ENCODE data around the gene CFAP68. TPM values are rescaled to one million over a fixed set of nuclear protein-coding genes. Genes with fewer than 3 reads are reported as not detected.

CFAP68 gene
- total and polyA plus RNA-seq, 2 of the 13 experiments (the other 11 are each of a cell fraction or from before 2014, with no cell fraction given), result 22.2 to 25.6 TPM

DNA sequence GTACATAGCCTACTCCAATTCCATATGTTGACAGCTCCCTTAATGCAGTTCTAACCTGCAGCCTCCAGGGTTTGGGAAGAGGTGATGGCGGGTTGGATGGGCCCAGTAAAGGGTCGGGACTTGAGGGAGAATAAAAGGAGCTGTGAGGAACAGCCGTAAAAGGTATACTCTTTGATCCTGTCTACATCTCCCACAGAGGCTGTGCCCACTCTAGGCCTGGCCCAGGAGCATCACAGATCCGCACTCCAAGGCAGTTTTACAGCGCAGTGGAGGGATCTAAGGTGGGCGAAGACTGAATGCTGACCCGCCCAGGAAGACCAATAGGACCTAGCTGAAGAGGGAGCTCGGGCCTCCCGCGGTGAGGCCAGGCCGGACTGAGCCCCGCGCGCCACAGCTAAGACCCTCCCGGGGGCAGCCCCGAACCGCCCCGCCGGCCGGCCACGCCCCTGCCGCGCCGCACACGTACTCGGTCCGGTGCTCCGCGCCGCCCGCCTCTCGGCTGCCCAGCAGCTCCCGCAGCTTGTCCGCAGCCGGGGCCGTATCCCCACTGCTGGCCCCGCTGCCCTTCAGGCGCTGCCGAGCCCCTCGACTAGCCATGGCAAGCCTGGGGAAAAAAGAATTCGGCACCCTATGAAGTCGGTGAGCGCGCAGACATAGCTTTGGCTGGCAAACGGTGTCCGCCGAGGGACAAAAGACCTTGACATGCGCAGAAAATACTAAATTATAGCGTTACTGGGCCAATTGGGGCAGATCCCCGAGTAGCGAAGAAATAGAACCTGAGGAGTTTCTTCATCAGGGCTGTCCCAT lies 8.3 kb upstream of the CFAP68 start, which contains the start of gene ALG9 (continued):
- TF ChIP-seq, protein P1, sequence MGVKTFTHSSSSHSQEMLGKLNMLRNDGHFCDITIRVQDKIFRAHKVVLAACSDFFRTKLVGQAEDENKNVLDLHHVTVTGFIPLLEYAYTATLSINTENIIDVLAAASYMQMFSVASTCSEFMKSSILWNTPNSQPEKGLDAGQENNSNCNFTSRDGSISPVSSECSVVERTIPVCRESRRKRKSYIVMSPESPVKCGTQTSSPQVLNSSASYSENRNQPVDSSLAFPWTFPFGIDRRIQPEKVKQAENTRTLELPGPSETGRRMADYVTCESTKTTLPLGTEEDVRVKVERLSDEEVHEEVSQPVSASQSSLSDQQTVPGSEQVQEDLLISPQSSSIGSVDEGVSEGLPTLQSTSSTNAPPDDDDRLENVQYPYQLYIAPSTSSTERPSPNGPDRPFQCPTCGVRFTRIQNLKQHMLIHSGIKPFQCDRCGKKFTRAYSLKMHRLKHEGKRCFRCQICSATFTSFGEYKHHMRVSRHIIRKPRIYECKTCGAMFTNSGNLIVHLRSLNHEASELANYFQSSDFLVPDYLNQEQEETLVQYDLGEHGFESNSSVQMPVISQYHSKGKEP (CRISPR knock-in tag; IDR thresholded peaks at IDR 0.05), result 0 out of 2 replicates have a peak, but pooled peaks have one; percentile 12
- TF ChIP-seq, protein P2, sequence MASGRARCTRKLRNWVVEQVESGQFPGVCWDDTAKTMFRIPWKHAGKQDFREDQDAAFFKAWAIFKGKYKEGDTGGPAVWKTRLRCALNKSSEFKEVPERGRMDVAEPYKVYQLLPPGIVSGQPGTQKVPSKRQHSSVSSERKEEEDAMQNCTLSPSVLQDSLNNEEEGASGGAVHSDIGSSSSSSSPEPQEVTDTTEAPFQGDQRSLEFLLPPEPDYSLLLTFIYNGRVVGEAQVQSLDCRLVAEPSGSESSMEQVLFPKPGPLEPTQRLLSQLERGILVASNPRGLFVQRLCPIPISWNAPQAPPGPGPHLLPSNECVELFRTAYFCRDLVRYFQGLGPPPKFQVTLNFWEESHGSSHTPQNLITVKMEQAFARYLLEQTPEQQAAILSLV (CRISPR knock-in tag; IDR thresholded peaks at IDR 0.05; ENCODE audit: borderline replicate concordance), result peak; percentile 64; the same call in 1 of the 2 replicates
- TF ChIP-seq, protein P3, sequence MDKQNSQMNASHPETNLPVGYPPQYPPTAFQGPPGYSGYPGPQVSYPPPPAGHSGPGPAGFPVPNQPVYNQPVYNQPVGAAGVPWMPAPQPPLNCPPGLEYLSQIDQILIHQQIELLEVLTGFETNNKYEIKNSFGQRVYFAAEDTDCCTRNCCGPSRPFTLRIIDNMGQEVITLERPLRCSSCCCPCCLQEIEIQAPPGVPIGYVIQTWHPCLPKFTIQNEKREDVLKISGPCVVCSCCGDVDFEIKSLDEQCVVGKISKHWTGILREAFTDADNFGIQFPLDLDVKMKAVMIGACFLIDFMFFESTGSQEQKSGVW (CRISPR knock-in tag; IDR thresholded peaks at IDR 0.05; ENCODE audit: borderline replicate concordance), result no peak
- TF ChIP-seq ZNF670 (CRISPR knock-in tag; IDR thresholded peaks at IDR 0.05; ENCODE audit: borderline replicate concordance) (no peak), HDAC2 (CRISPR knock-in tag; IDR thresholded peaks at IDR 0.05) (no peak), CENPX (CRISPR knock-in tag; IDR thresholded peaks at IDR 0.05) (no peak), ZFP41 (CRISPR knock-in tag; IDR thresholded peaks at IDR 0.05; ENCODE audit: borderline replicate concordance) (no peak), MAZ (IDR thresholded peaks at IDR 0.05; ENCODE audit: borderline replicate concordance, low read depth, low read length) (no peak), MAZ (CRISPR knock-in tag; IDR thresholded peaks at IDR 0.05; ENCODE audit: low read depth) (peak; percentile 66), ZNF549 (CRISPR knock-in tag; IDR thresholded peaks at IDR 0.05) (no peak), RXRB (CRISPR knock-in tag; IDR thresholded peaks at IDR 0.05; ENCODE audit: borderline replicate concordance) (no peak; the same call in 1 of the 2 replicates), MTA3 (CRISPR knock-in tag; IDR thresholded peaks at IDR 0.05) (no peak), ZFP37 (CRISPR knock-in tag; IDR thresholded peaks at IDR 0.05; ENCODE audit: borderline replicate concordance) (no peak), ZFP36L2 (CRISPR knock-in tag; IDR thresholded peaks at IDR 0.05) (no peak)
- TF ChIP-seq, protein P4, sequence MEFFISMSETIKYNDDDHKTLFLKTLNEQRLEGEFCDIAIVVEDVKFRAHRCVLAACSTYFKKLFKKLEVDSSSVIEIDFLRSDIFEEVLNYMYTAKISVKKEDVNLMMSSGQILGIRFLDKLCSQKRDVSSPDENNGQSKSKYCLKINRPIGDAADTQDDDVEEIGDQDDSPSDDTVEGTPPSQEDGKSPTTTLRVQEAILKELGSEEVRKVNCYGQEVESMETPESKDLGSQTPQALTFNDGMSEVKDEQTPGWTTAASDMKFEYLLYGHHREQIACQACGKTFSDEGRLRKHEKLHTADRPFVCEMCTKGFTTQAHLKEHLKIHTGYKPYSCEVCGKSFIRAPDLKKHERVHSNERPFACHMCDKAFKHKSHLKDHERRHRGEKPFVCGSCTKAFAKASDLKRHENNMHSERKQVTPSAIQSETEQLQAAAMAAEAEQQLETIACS (CRISPR knock-in tag; IDR thresholded peaks at IDR 0.05), result no peak
- TF ChIP-seq, protein P5, sequence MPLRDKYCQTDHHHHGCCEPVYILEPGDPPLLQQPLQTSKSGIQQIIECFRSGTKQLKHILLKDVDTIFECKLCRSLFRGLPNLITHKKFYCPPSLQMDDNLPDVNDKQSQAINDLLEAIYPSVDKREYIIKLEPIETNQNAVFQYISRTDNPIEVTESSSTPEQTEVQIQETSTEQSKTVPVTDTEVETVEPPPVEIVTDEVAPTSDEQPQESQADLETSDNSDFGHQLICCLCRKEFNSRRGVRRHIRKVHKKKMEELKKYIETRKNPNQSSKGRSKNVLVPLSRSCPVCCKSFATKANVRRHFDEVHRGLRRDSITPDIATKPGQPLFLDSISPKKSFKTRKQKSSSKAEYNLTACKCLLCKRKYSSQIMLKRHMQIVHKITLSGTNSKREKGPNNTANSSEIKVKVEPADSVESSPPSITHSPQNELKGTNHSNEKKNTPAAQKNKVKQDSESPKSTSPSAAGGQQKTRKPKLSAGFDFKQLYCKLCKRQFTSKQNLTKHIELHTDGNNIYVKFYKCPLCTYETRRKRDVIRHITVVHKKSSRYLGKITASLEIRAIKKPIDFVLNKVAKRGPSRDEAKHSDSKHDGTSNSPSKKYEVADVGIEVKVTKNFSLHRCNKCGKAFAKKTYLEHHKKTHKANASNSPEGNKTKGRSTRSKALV (CRISPR knock-in tag; IDR thresholded peaks at IDR 0.05), result no peak; the same call in 1 of the 2 replicates
- TF ChIP-seq, protein P6, sequence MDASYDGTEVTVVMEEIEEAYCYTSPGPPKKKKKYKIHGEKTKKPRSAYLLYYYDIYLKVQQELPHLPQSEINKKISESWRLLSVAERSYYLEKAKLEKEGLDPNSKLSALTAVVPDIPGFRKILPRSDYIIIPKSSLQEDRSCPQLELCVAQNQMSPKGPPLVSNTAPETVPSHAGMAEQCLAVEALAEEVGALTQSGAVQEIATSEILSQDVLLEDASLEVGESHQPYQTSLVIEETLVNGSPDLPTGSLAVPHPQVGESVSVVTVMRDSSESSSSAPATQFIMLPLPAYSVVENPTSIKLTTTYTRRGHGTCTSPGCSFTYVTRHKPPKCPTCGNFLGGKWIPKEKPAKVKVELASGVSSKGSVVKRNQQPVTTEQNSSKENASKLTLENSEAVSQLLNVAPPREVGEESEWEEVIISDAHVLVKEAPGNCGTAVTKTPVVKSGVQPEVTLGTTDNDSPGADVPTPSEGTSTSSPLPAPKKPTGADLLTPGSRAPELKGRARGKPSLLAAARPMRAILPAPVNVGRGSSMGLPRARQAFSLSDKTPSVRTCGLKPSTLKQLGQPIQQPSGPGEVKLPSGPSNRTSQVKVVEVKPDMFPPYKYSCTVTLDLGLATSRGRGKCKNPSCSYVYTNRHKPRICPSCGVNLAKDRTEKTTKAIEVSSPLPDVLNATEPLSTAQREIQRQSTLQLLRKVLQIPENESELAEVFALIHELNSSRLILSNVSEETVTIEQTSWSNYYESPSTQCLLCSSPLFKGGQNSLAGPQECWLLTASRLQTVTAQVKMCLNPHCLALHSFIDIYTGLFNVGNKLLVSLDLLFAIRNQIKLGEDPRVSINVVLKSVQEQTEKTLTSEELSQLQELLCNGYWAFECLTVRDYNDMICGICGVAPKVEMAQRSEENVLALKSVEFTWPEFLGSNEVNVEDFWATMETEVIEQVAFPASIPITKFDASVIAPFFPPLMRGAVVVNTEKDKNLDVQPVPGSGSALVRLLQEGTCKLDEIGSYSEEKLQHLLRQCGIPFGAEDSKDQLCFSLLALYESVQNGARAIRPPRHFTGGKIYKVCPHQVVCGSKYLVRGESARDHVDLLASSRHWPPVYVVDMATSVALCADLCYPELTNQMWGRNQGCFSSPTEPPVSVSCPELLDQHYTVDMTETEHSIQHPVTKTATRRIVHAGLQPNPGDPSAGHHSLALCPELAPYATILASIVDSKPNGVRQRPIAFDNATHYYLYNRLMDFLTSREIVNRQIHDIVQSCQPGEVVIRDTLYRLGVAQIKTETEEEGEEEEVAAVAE (CRISPR knock-in tag; IDR thresholded peaks at IDR 0.05; ENCODE audit: borderline replicate concordance), result no peak; the same call in 1 of the 2 replicates
